NCI-H460 (cell line): ENCODE data around the gene CFAP43. TPM values are rescaled to one million over a fixed set of nuclear protein-coding genes. Genes with fewer than 3 reads are reported as not detected.

Source experiments
- DNase-seq: peaks from one replicate; pipeline ENCODE4 v3.0.0-alpha.2; 2016; ENCODE audit warnings: low read depth; ENCODE audit errors: extremely low read depth
- polyA plus RNA-seq: library from polyadenylated mRNA; depleted of rRNA; stranded (reverse); fragments of >200 nt; gene quantifications from 2 replicates; pipeline ENCODE4 v1.2.3, GENCODE V29; 2014; cell fraction: nucleus; rRNA removed
- total RNA-seq: library from RNA; depleted of rRNA; stranded (reverse); fragments of >200 nt; shearing (Covaris generic); gene quantifications from 2 replicates; pipeline ENCODE4 v1.2.3, GENCODE V29; 2014; rRNA removed

The CFAP43 gene
- 0.22 TPM in 1 of 2 replicates, not detected in the other for total RNA-seq
- not detected in 2 replicates for polyA plus RNA-seq

- peak; percentile 97 for DNase-seq
Measured at GRCh38 chr10:104231784-104232612, at the start of gene CFAP43. Gene CFAP43 (minus strand): TSS chr10:104232364. CDS start chr10:104232246, 118 bp downstream.

DNA sequence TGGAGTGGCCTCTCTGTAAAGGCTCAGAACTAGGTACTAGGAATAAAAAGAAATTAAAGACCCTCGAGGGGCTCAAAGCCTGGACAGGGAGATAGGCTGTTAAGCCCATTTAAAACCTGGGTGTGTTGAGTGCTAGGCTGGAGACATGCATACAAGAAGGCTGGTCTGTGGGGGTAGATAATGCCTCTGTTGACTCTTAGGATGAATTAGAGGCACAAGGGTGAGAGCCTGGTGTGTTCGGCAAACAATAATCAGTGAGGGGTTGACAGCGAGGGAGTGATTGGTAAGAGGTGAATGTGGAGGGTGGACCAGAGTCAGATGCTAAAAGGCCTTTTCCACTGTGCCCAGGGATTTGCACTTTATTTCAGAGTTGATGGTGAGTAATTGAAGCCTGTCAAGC lies 49.5 kb upstream of the CFAP43 start:
- no peak for DNase-seq

DNA sequence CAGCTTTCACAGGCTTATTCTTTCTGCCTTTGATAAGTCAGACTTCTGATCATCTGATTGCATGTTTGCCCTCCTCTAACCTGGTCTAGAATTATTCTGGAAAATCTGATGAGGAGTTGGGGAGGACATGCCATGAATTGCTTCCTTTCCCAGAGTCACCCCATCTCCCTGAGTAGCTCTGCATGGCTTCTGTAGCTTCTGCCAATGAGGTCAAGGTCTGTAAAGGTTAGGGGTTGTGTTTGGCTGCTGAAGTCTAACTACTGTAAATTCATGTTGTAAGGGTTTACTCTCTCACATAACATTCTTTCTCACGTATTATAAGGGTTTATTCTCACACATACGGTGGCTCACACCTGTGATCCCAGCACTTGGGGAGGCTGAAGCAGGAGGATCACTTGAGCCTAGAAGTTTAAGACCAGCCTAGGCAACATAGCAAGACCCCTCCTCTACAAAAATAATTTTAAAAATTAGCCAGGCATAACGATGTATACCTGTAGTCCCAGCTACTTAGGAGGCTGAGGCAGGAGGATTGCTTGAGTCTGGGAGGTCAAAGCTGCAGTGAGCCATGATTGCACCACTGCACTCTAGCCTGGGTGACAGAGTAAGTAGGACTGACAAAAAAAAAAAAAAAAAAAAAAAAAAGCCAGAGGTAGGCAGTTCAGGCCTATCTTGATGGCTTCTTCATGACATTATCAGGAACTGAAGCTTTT lies 47.5 kb upstream of the CFAP43 start:
- no peak for DNase-seq

DNA sequence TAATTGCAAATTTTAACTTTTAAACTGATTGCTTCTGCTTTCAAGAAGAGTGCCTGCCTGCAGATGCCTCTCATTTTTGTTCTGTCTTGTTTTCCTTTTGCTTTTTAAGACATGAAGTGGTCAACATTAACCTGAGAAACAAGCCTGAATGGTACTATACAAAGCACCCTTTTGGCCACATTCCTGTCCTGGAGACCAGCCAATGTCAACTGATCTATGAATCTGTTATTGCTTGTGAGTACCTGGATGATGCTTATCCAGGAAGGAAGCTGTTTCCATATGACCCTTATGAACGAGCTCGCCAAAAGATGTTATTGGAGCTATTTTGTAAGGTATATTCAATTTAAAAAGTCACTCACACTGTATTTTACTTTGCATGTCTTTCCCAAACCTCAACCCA lies 45.6 kb upstream of the CFAP43 start:
- no peak for DNase-seq

- no peak for DNase-seq
Measured at GRCh38 chr10:104276192-104276591, 44.0 kb upstream of the CFAP43 start.

- no peak for DNase-seq
Measured at GRCh38 chr10:104274762-104275721, 42.9 kb upstream of the CFAP43 start.

DNA sequence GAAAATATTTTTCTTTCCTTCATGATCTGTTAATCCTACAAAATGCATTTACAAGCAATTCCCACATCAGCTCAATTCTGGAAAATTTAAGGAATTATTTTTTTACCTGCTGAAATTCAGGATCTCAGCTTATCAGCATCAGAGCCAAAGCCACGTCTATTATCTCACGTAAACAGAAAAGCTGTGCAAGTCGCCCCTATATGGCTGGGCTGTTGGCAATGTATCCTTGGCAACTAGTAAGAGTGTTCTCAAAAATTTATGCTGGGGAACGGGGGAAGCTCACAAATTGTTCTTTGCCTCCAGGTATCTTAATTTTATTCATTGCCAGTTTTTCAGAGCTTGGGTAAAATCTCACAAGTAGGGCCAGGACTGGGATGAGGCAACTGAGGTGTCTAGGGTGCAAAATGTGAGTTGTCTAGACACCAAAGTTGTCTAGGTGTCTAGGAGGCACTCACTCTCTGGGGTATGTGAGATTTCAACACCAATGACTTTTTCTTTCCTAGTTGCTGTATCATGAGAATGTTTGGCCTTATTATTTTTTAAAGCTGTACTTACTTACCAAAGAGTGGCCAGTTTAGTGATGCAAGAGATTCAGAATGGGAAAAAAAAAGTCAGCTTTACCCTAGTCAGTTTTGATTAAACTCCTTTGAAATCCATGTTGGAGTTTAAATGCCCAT lies 41.9 kb upstream of the CFAP43 start:
- no peak for DNase-seq

- no peak for DNase-seq
Measured at GRCh38 chr10:104273286-104273685, 41.1 kb upstream of the CFAP43 start.

DNA sequence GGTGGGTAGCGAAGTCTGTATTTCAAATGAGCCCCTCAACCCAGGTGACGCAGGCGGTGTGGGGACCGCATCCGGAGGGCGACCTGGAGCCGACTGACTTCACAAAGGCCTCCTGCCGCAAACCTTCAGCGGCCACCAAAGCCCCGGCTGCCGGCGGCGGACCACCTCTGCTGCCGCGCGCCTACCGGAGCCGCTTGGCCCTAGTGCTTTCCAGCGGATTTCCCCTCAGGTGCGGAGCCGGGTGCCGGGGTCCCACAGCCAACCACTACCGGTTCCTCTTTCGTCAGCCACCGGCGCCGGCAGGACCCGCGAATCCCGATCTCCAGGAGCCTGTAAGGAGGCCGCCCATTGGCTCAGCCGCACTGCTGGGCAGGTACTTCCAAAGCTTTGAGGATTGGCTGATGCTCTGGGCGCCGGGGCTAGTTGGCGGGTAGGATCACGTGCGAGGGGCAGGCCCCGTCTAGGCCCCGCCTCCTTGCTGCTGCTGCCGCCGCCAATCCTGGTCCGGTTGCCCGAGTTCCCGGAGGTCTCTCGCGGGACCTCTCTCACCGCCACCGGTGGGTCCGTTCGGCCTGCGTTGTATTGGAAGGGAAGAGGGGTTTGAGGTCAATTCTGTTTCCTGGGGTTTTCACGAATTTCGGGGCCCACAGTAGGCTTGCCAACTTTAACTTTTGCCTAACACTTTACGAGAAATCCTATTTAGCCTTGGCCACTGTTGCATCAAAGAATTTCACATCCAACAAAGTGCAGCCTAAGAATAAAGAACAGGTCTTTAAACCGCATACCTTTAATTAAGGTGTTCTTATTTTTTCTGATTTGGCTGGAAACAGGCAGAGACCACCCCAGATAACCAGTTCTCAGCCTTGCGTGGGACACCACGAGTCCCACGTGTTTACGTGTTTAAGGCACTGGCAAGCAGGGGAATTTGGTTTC lies 36.8 kb upstream of the CFAP43 start, which contains the start of gene GSTO2:
GSTO2 (plus strand) TSS at position 472 of the 933 bp plus-strand sequence. CDS start 5,732 bp downstream, outside the sequence.
- DNase-seq = peak; percentile 99

GRCh38 chr10:104268405-104268712 lies 36.2 kb upstream of the CFAP43 start:
- DNase-seq = no peak

- DNase-seq = no peak
Measured at GRCh38 chr10:104267721-104268404, 35.7 kb upstream of the CFAP43 start.

DNA sequence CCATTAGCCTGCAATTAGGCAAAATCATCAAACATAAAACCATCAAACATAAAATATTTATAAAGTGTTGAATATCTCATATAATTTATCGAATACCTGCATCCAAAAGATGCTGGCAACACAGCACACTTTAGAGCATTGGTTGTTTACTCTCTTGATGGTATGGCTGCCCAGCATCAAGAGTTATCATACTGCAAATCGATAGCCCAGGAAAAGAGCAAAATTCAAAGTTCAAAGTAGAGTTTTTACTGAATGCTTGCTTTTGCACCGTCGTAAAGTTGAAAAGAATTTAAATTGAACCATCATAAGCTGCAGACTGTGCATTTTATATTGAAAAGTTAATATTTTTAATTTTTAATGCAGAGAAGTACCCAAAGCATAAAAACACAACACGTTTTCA lies 32.6 kb upstream of the CFAP43 start:
- DNase-seq = no peak

DNA sequence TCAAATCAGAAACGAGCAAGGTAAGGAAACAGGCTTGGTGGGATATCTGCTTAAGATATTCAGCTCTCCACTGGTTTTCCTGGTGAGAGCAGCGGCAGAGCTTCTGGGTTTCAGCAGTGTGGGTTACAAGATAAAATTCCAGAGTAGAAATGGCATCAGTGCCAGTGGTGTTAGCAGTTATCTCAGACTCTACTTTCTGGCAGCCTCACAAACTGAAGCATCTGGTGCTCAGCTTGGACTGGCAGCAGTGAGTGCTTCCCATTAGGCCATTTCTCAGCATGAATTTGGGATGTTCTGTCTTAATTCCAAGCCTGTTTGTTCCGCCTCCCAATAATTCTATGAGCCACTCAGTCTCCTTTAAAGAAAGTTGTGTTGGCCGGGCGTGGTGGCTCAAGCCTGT lies 29.9 kb upstream of the CFAP43 start:
- DNase-seq = no peak

GRCh38 chr10:104260775-104261115 lies 28.6 kb upstream of the CFAP43 start:
- DNase-seq = no peak

DNA sequence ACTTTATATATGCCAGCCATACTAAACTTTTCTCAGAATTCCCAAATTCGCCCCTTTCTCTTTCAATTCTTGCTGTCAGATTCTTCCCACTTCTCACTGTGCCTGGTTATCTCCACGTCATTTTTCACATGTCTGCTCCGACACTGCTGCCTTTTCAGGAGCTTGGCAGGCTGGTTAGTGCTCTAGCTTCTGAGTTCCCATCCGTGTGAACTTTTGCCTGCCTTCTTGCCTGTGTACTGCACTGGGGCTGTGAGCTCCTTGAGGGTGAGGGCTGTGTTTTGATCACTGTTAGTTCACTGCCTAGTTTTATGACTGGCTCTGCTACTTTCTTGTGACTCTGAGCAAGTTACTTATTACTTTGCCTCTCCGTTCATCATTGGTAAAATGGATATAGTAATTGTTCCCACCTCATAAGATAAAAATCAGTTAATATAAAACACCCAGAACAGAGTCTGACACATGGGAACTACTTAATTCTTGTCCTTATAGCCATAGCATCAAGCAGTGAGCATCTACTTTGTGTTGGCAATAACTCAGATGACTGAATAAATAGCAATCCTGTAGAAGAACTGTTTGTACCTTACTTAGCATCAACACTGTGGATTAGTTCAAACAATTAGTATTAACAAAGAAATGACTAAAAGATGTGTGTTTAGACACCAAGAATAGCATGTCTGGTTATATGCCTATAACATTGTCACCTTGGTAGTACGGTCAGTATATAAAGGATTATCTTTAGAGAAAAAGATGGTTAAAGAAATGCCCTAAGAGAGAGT lies 28.0 kb upstream of the CFAP43 start:
- no peak for DNase-seq

DNA sequence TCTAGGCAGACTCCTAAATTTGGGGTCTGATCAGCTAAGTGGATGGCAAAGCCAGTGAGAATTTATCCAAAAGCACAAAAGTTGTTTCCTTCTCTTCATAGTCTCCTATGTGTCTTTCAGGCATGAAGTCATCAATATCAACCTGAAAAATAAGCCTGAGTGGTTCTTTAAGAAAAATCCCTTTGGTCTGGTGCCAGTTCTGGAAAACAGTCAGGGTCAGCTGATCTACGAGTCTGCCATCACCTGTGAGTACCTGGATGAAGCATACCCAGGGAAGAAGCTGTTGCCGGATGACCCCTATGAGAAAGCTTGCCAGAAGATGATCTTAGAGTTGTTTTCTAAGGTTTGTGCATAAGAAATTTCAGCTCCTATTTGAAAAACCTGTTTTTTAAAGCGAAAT lies 27.3 kb upstream of the CFAP43 start:
- no peak for DNase-seq

- no peak for DNase-seq
Measured at GRCh38 chr10:104258209-104258608, 26.0 kb upstream of the CFAP43 start.

DNA sequence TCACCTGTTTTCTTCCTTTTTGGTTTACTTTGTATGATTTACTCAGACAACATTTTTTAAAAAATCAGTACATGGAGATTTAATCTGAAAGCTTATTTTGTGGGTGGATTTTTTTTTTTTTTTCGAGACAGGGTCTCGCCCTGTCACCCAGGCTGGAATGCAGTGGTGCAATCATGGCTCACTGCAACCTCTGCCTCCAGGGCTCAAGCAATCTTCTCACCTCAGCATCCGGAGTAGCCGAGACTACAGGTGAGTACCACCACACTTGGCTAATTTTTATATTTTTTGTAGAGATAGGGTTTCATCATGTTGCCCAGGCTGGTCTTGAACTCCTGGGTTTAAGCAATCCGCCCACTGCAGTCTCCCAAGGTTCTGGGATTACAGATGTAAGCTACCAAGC lies 25.1 kb upstream of the CFAP43 start:
- DNase-seq = no peak
